SKM-1 (cell line): ENCODE data around the gene SLMAP.
"Not testable (repeated sequence)": the region's sequence is repeated elsewhere in the genome, so short reads cannot be mapped to it uniquely, and the experiment has no call there.

Source experiments
- DNase-seq: peaks from one replicate; lab custom pipeline; 2025; ENCODE audit not compliant: unreplicated experiment; lab: John Stamatoyannopoulos, UW

SLMAP gene

GRCh38 chr3:57788624-57789018, 32.5 kb downstream of the SLMAP start:
- no peak for DNase-seq

- DNase-seq = peak; percentile 90
Measured at GRCh38 chr3:57791245-57791644, 35.1 kb downstream of the SLMAP start.

- no peak for DNase-seq
Measured at GRCh38 chr3:57792198-57792597, 36.1 kb downstream of the SLMAP start.

- no peak for DNase-seq
Measured at GRCh38 chr3:57793737-57794187, 37.7 kb downstream of the SLMAP start.

GRCh38 chr3:57794501-57794900, 38.4 kb downstream of the SLMAP start:
- DNase-seq = no peak

GRCh38 chr3:57794951-57795350, 38.8 kb downstream of the SLMAP start:
- DNase-seq = no peak

- DNase-seq = no peak
Measured at GRCh38 chr3:57796261-57796660, 40.2 kb downstream of the SLMAP start.

GRCh38 chr3:57797701-57798487, 41.8 kb downstream of the SLMAP start:
- DNase-seq = no peak

- no peak for DNase-seq
Measured at GRCh38 chr3:57803647-57804081, 47.6 kb downstream of the SLMAP start.

- DNase-seq = no peak
Measured at GRCh38 chr3:57805266-57805665, 49.2 kb downstream of the SLMAP start.

- no peak for DNase-seq
Measured at GRCh38 chr3:57805674-57806073, 49.6 kb downstream of the SLMAP start.

- DNase-seq = not testable (repeated sequence)
Measured at GRCh38 chr3:57806195-57806594, 50.1 kb downstream of the SLMAP start.

GRCh38 chr3:57808961-57809608, 53.0 kb downstream of the SLMAP start:
- DNase-seq = no peak

- no peak for DNase-seq
Measured at GRCh38 chr3:57809609-57809968, 53.5 kb downstream of the SLMAP start.

- no peak for DNase-seq
Measured at GRCh38 chr3:57810048-57810447, 53.9 kb downstream of the SLMAP start.

- no peak for DNase-seq
Measured at GRCh38 chr3:57810471-57811137, 54.5 kb downstream of the SLMAP start.

- DNase-seq = no peak
Measured at GRCh38 chr3:57815036-57815435, 58.9 kb downstream of the SLMAP start.

- peak; percentile 59 for DNase-seq
Measured at GRCh38 chr3:57816471-57817095, 60.5 kb downstream of the SLMAP start.

- DNase-seq = no peak
Measured at GRCh38 chr3:57818772-57819171, 62.7 kb downstream of the SLMAP start.

- DNase-seq = no peak
Measured at GRCh38 chr3:57820479-57820878, 64.4 kb downstream of the SLMAP start.

- no peak for DNase-seq
Measured at GRCh38 chr3:57821765-57822164, 65.7 kb downstream of the SLMAP start.

GRCh38 chr3:57822686-57823085, 66.6 kb downstream of the SLMAP start:
- DNase-seq = no peak
